HG02981 (cell line): ENCODE results near the gene PPP1R2B.
"Not testable (repeated sequence)": the region's sequence is repeated elsewhere in the genome, so short reads cannot be mapped to it uniquely, and the experiment has no call there.

Source experiments
- ATAC-seq: cut with Tn5 transposase; IDR thresholded peaks from one replicate; pipeline ENCODE4 v1.9.1; 2021; ENCODE audit warnings: mild to moderate bottlenecking, moderate library complexity; ENCODE audit not compliant: unreplicated experiment

PPP1R2B gene

GRCh38 chr5:156850206-156850751 is at the start of gene PPP1R2B:
Gene PPP1R2B (plus strand): TSS chr5:156850295. CDS start chr5:156850563, 268 bp downstream.
- no peak for ATAC-seq

GRCh38 chr5:156800929-156801328 is 49.2 kb upstream of the PPP1R2B start:
- ATAC-seq: no peak

GRCh38 chr5:156802501-156802900 is 47.6 kb upstream of the PPP1R2B start:
- ATAC-seq: no peak

DNA sequence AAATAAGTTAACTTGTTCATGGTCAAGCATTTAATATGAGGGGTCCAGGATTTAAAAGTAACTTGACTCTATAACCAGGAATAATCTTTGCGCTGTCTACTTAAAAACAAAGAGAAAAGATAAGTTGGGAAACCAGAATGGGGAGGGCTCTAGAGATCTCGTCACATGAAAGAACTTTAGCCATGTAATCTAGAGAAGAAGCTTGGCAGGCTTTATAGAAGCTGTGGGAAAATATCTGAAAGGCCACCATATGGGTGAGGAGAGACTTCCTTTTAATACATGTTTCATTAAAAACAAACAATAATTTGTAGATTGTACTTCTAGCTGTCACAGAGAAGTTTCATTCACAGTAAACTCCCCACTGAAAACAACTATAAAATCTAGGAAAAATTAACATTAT is 46.7 kb upstream of the PPP1R2B start:
- ATAC-seq: no peak

DNA sequence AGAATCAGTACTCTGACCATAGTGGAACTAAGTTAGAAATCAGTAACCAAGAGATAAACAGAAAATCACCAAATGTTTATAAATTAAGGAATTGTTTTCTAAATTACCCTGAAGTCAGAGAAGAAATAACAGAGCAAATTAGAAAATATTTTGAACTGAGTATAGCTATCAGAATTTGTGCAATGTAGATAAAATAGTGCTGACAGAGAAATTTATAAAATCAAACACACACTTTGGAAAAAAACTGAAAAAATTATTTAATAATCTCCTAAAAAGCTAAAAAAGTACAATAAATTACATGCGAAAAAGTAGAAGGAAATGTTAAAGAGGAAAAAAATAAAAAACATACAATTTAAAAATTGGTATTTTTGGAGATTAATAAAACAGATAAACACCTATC is 37.1 kb upstream of the PPP1R2B start:
- no peak for ATAC-seq

GRCh38 chr5:156815988-156816599 is 34.0 kb upstream of the PPP1R2B start:
- ATAC-seq: no peak

- no peak for ATAC-seq
These were observed 30.6 kb upstream of the PPP1R2B start for GRCh38 chr5:156819537-156819936.

- no peak for ATAC-seq
These were observed 30.0 kb upstream of the PPP1R2B start for GRCh38 chr5:156819967-156820581.

DNA sequence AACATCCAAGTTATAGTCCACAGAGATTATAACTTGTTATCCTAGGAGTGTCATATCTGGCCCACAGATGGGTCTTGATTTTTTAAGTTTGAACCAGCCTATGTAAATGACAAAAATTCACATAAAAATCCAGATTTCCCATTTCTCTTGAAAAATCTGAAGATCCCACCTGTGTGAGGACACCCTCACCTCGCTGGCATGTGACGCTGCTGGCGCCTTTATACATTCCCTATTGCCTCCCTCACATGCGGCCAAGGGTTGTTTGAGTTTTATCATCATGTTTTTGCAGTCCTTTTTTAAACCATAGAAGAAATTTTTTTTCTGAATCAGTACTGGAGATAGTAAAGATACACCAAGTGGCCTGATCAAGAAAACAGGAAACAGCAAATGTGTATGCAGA is 25.9 kb upstream of the PPP1R2B start:
- no peak for ATAC-seq

GRCh38 chr5:156824800-156825199 is 25.3 kb upstream of the PPP1R2B start:
- no peak for ATAC-seq

DNA sequence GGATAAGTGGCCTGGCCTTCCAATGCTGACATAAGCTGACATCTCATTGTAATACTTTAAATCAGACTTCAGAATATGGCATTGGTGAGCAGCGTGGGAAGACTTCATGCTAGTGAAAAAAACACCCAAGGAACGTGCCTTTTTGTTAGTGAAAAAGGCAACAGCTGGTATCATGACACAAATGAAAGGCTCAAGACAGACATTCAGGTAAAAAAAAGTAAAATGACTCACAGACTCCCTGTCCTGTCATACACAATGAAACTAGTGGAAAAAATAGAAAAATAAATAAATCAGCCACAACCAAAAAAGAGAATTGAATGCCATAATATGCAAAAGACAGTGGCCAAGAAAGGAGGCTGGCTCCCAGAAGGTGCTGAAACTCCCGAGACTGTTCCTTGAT is 24.4 kb upstream of the PPP1R2B start:
- no peak for ATAC-seq

DNA sequence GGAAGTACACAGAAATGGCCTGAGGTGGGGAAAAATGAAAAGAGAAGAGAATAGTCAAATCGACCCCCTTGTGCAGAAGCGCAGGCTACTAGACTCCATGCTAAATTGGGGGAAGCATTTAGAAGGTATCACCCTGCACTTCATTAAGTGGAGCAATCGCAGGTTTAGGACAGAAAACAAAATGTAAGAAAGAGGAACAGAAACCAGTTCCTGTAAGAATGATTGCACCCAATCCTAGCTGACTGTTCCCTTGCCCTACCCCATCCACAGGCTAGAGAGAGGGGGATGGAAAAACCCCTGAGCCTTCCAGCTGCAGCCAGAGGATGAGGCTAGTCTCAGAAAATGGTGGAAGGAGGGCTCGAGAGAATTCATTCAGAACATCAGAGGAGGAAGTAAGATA is 23.9 kb upstream of the PPP1R2B start:
- ATAC-seq: peak; percentile 69

- no peak for ATAC-seq
These were observed 15.2 kb upstream of the PPP1R2B start for GRCh38 chr5:156834916-156835315.

DNA sequence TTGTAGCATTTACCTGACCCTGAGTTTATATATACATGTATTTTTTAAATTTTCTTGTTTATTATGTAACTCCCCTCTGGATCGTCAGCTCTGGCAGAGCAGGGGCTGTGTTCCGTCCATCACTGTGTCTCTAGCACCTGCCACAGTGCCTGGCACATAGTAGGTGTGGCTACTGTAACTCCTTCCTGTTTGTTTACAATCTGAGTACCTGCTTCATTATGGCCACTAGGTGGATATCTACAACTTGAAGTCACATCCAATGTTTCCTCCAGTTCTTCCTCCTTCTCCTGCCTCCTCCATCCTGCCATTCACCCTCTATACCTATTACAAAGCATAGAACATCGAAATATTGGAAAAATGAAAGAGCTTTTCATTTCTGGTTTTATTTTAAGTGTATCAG is 14.2 kb upstream of the PPP1R2B start:
- no peak for ATAC-seq

DNA sequence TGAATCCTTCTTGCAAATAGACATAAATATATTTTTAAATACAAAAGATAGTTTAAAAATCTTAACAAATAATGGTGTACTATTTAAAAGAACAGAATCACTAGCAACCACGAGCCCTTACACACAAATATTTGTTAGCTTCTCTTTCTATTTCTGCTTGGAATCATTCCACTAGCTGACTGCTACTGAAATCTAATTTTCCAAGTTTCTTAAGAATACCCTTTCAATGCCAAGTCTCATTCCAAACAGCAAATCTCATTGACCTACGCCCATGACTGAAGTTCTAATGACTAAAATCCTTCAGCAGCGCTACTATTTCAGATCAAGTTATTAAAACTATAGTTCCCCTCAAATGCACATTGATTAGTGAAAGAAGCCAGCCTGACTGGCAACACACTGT is 13.2 kb upstream of the PPP1R2B start:
- ATAC-seq: no peak

- no peak for ATAC-seq
These were observed 11.1 kb upstream of the PPP1R2B start for GRCh38 chr5:156838961-156839360.

DNA sequence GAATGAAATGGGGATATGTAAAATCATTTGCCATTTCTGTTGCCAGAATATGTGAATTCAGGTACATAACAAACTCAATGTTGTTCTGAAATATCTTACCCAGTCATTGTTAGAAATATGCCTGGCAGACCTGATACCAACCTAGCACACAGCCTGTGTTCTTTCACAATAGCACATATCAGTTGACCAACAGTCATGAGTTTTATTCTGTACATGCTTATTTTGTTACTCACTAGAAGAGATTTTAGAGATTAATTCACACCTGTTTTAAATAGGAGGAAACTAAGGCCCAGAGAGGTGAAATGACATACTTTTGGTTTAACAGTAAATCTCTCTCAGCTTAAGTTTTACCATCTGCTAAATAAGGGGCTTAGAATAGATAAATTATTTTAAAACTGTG is 8.4 kb upstream of the PPP1R2B start:
- no peak for ATAC-seq

DNA sequence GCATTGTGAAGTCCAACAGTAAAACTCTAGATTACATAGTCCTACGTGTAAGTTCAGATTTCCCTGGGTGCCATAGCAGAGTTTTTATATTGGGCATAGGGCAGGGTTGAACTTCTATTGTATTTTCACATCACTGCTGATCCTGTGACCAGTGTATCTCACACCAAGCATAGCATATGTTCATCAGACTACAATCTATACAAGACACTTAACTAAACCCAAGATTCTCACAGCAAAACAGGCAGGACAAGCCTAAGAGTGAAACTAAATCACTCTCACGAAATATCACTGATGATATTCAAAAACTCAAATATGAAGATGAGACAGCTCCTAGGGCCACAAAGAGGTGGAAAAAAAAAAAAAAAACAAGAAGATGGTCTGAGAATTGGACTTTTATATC is 3.2 kb upstream of the PPP1R2B start:
- ATAC-seq: no peak

DNA sequence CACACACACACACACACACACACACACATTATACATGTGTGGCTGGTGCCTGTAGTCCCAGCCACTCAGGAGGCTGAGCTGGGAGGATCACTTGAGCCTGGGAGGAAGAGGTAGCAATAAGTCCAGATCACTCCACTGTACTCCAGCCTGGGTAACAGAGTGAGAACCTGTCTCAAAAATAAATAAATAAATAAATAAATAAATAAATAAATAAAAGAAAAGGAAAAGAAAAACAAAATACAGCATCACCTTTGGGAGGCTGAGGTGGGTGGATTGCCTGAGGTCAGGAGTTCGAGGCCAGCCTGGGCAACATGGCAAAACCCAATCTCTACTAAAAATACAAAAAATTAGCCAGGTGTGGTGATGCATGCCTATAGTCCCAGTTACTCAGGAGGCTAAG is 1.6 kb upstream of the PPP1R2B start:
- ATAC-seq: not testable (repeated sequence)

DNA sequence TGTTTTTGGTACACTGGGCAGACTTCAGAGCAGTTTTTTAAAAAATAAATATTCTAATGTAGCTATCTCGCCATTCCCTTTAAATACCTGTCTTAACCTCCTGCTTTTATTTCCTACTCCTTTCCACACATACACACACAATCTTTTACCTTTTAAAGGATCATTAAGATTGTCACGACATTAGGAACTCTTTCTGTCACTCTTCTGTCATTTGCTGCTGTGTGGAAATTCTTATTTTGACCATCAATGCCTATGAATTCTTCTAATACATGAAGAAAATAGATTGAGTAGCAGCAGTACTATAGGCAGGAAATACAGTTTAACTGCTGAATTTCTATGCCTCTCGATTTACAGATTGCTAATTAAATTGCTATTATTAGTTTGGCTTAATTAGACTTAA is 1.8 kb downstream of the PPP1R2B start:
- ATAC-seq: no peak

DNA sequence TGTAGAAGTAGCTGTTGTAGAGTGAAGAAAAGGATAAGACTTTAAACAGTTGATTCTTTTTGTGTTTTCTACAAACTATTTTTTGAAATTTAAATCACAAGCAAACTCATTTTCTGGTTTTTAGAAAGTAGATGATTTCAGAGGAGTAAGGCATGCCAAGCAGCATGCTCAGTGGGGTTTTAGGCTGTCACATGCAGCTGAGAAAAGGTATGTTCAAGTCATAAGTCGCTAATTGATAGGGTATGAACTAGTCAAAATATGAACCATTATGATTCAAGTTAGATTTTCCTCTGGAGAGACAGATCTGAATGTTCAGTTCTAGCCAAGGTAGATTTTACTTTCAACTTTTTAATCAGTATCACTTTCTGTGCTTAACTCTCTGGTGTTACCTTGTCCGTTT is 3.0 kb downstream of the PPP1R2B start:
- ATAC-seq: not testable (repeated sequence)

DNA sequence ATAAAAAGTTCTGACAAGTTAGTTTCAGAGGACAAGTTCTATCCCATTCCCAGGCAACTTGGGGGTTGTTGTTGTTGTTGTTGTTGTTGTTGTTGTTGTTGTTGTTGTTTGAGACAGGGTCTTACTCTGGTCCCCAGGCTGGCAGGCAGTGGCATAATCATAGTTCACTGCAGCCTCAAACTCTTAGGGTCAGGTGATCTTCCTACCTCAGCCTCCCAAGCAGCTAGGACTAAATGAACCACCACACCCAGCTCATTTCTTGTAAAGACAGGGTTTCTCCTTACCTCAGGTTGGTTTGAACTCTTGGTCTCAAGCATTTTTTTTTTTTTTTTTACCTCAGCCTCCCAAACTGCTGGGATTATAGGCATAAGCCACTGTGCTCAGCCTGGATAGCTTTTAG is 15.3 kb downstream of the PPP1R2B start:
- ATAC-seq: no peak

DNA sequence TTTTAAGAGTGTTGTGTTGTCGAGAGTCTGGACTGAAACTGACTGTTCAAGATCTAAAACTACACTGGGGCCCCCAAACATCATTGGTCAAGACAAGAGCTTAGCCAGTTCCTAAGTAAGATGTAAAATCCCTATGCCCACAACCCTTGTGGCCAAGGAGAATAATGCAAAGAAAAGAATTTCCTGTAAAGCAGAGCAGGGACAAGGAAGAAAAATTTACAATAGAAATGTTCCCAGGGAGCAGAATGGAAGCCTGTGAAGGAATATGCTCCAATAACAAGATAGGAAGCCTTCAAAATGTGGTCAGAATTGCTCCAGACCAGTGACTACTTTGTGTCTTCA is 20.4 kb downstream of the PPP1R2B start:
- ATAC-seq: no peak
